NCI-H510A (cell line): Measurements from ENCODE around the gene CACHD1.

Experiments used
- DNase-seq: peaks from one replicate; lab custom pipeline; 2025; lab: John Stamatoyannopoulos, UW

The CACHD1 gene

GRCh38 chr1:64659478-64660138 is 189.7 kb downstream of the CACHD1 start:
- no peak for DNase-seq

DNA sequence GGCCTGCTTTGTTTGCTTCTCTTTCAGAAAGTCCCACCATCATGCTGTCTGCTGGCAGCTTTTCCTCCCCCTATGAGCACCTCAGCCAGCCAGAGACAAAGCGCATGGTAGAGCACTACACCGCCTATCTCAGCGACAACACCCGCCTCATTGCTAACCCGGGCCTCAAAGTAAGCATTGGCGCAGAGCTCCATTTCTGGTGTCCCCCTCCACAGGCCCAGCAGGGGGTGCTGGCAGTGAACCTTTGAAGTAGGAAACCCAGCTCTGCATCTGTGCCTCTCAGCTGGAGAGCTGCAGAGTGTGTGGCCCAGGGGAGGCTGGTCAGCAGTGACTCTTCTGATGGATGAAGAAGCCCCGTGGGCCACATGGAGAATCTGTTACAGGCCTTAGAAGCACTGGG is 193.7 kb downstream of the CACHD1 start:
- no peak for DNase-seq

DNA sequence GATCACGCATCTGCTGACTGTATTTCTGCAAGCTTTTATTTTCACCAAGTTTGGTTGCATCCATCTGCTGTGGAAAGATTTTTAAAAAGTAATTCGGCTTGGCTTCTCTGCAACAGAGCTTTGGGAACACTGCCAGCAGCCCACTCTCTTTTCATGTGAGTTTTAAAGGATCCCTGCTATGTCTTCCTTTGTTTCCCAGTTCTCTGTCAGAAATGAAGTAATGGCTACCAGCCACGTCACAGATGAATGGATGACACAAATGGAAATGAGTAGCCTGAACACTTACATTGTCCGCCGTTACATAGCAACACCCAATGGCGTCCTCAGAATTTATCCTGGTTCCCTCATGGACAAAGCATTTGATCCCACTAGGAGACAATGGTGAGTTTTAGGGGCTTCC is 194.4 kb downstream of the CACHD1 start:
- no peak for DNase-seq

GRCh38 chr1:64669098-64669675 is 199.3 kb downstream of the CACHD1 start:
- no peak for DNase-seq

- DNase-seq, result no peak
Observed at GRCh38 chr1:64675718-64676345, 205.9 kb downstream of the CACHD1 start.

- no peak for DNase-seq
Observed at GRCh38 chr1:64676386-64676785, 206.5 kb downstream of the CACHD1 start.

DNA sequence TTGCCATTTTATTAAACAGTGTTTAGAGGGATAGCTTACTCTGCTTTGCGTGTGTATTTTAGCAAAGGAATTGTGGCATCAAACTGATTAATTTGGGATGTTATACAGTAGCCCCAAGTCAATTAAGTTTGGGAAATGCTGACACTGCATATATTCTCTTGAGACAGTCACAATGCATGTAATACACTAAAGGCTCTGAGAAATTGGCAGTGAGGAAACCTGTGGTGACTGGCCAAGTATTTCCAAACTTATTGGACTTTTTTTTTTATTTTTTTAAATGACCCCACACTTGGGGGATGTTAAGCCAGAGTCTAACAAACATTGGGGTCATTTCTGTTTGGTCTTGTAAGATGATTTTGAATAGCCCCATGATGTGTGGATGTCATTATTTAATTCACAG is 207.6 kb downstream of the CACHD1 start:
- no peak for DNase-seq

DNA sequence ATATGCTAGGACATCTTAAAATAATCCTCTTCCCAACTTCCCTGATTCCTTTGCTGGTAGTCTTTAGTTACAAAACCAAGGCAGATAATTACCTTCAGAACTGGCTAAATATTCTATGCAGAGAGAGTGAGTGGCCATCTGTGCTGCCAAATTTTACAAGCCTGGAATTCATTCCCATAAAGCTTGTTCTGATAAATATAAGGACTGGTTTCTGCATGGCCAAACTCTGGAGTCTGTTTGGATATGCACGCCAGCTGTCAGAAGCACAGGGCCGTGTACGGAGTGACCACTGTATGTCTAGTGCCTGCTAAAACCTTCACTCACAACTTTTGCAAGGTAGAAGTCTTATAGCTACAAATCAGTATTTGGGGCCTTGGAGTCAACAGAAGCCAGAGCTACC is 208.4 kb downstream of the CACHD1 start:
- no peak for DNase-seq

DNA sequence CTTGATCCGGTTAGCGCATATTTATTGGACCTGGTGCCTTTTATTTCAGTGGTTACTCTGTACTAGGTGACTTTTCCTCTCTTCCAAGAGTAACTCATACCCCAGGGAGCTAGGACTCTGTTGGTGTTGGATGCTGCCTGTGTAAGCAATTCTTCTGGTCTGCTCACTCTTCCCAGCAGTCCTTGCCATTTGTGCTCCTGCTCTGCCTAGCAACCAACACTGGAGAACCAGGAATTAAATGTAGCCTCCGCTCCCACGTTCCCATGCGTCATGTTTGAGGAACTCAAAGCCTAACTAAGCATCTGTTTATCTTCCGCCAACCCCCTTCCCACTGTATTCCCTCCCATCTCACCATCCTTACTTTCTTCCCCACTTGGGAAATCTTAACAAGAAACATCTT is 209.2 kb downstream of the CACHD1 start:
- no peak for DNase-seq

DNA sequence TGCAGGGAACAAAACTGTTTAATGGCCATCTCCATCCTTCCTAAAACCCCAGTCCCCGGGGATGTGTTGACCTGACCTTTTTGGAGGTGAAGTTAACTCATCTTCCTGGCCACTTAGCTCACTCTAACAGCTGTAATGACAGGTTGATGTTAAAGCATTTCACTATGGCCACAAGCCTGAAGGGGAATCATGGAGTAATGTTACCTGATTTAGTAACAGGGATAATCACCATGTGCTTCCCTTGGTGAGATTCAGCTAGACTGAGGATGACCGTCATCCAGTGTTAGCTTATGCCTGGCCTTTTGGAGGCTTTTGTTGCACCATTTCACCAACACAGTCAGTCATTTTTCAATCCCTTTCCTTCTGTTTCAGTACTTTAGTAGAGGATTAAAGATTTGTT is 210.7 kb downstream of the CACHD1 start:
- no peak for DNase-seq

- no peak for DNase-seq
Observed at GRCh38 chr1:64681043-64681442, 211.1 kb downstream of the CACHD1 start.

- no peak for DNase-seq
Observed at GRCh38 chr1:64683419-64683818, 213.5 kb downstream of the CACHD1 start.

DNA sequence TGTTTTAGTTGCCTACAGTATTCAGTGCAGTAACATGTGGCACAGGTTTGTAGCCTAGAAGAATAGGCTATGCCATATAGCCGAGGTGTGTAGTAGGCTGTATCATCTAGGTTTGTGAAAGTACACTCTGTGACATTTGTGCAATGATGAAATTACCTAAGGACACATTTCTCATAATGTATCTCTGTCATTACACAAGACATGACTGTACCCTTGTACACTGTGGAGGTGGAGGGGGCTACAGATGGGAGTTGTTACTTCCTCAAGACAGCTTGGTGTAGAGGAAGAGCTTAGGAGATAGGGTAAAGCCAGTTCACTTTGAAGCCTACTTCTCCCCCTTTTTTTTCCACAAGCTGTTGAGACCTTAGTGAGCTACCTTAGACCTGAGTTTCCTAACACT is 215.3 kb downstream of the CACHD1 start:
- no peak for DNase-seq

GRCh38 chr1:64685765-64686341 is 215.9 kb downstream of the CACHD1 start:
- DNase-seq, result no peak

DNA sequence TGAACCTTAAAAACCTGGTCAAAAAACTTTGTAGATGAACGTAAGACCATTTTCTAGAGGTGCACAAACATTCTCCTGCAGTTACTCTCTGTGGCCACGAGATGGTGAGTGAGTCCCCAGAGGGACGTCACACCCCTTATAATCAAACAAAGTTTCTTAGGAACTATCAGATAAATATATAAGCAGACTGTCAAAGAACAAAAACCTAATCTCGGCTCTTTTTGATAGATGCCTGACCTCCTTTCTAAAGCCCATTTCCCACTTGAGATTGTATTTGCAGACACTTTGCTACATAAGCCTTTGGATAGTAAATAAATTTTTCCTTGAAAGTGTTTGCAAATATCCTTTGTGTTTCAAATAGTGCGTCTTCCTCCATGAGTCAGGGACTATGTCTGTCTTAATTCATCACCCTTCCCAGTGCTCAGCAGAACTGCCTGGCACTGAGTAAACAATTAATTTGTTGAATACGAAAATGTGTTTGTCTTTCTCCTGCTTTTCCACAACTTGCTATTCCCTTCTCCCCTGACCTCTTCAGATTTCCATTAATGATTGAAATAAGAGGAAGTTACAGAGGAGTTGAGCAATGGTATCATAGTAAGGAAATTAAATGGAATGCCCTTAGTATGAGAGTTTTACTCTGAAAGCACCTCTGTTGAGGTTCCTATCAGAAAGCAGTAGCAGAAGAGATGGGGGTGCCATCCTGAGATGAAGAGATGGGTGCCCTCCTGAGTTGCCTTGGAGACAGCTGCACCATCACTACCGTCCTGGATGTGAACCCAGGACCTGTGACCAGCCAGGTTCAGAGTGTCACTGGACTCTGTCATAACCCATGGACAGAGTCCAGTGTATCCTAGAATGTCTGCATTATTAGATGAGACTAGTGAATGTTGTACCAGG is 217.1 kb downstream of the CACHD1 start:
- DNase-seq, result no peak

- no peak for DNase-seq
Observed at GRCh38 chr1:64687725-64688327, 217.9 kb downstream of the CACHD1 start.

- no peak for DNase-seq
Observed at GRCh38 chr1:64691626-64692025, 221.7 kb downstream of the CACHD1 start.

DNA sequence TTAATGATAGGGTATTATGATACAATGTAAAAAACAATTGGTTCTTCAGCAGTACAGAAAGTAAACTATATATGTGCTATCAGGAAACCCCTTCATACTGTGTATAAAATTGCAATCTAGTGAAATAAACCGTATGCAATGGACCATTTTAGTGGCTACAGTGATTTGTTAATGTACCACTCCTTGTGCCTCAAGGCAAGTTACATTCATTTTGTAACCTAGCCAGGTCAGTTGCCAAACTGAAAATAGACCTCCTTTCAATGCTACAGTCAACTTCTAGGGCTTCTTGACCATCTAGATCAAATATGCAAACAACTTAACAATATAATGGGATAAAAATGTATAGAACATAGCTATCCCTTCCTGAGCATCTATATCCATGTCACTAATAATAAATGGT is 223.0 kb downstream of the CACHD1 start:
- no peak for DNase-seq

GRCh38 chr1:64693406-64693805 is 223.5 kb downstream of the CACHD1 start:
- DNase-seq, result no peak

DNA sequence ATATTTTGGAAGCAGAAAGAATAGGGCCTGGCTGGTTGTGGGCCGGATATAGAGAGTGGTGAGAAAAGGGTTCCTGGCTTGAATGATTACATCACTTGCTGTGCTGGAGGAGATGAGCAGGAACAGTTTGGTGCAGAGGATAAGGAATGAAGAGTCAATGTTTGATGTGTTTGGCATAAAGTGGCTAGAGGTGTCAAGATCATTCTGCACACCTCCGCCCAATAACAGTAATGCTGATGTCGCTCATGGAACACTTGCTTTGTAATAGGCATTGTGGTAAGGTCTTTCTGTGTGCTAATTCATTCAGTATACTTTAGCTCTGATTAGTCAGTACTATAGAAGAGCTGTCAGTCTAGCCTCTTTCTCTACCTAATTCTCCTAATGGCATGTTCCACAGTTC is 226.9 kb downstream of the CACHD1 start:
- DNase-seq, result no peak

GRCh38 chr1:64699327-64699726 is 229.4 kb downstream of the CACHD1 start:
- DNase-seq, result no peak

DNA sequence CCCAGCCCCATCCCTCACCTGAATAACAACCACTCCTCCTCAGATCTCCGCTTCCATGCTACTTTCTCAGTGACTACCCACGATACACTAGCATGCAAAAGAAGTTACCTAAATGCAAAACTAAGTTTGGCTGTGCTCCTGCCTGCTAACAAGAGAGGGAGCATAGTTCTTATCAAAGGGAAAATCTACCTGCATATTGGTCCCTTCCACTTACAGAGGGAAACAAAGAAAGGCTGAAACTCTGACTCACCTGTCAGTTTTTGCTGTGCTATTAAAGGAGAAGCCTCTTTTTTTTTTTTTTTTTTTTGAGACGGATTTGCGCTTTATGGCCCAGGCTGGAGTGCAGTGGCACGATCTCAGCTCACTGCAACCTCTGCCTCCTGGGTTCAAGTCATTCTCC is 231.1 kb downstream of the CACHD1 start:
- DNase-seq, result no peak
